Stomach (tissue), 9 donors: ENCODE measurements around the gene CCDC195. TPM values are rescaled to one million over a fixed set of nuclear protein-coding genes. Genes with fewer than 3 reads are reported as not detected.

Source experiments
- DNase-seq, 2 donors: peaks; one replicate each; pipeline versions ENCODE4 v3.0.0 to v3.0.0-alpha.2; 2013 to 2019
- H3K27ac ChIP-seq, 5 donors: fragments of 200-600 bp in 4 of 5; sonication (generic) in 4 of 5; one replicate each; pipeline ENCODE4 v1.5.1; 2013 to 2019; ENCODE audit warnings: mild to moderate bottlenecking in 1 of 5, moderate library complexity in 1 of 5
- H3K27me3 ChIP-seq, 3 donors: fragments of 200-600 bp; sonication (generic); one replicate each; pipeline ENCODE4 v1.5.1; 2017 to 2019; ENCODE audit warnings: mixed run types in 1 of 3
- H3K36me3 ChIP-seq, 4 donors: fragments of 200-600 bp; sonication (generic); 1 replicate in 3 of 4; 2 replicates in 1 of 4; pipeline ENCODE4 v1.5.1; 2016 to 2019
- H3K4me1 ChIP-seq, 4 donors: fragments of 200-600 bp; sonication (generic); one replicate each; pipeline ENCODE4 v1.5.1; 2016 to 2019
- H3K4me3 ChIP-seq, 4 donors: fragments of 200-600 bp; sonication (generic) in 3 of 4; one replicate each; pipeline ENCODE4 v1.5.1; 2016 to 2019; ENCODE audit warnings: mild to moderate bottlenecking in 1 of 4
- H3K9me3 ChIP-seq, 4 donors: fragments of 200-600 bp; sonication (generic); one replicate each; pipeline ENCODE4 v1.5.1; 2016 to 2019
- CTCF ChIP-seq, 7 experiments: fragments of 450-650 bp in 4 of 7; fragments of 200-600 bp in 3 of 7; sonication (generic) in 3 of 7; IDR thresholded peaks; one replicate each; pipeline ENCODE4 v1.5.1; 2016 to 2019; ENCODE audit warnings: antibody characterized with exemption in 7 of 7, control low read depth in 2 of 7, mild to moderate bottlenecking in 1 of 7
- EP300 ChIP-seq: sonication (generic); formaldehyde crosslinking; IDR thresholded peaks from one replicate; pipeline ENCODE4 v1.6.1; 2017; ENCODE audit warnings: antibody characterized with exemption
- POLR2A ChIP-seq, 4 donors: fragments of 450-650 bp; IDR thresholded peaks; one replicate each; pipeline ENCODE4 v1.6.1; 2016; ENCODE audit warnings: antibody characterized with exemption in 4 of 4, control low read depth in 2 of 4, mild to moderate bottlenecking in 1 of 4, moderate library complexity in 1 of 4
- POLR2AphosphoS5 ChIP-seq, 3 donors: sonication (generic); formaldehyde crosslinking; IDR thresholded peaks; one replicate each; pipeline ENCODE4 v1.6.1; 2016; ENCODE audit warnings: antibody characterized with exemption in 3 of 3
- WGBS, 5 donors: extraction: QIAGEN DNeasy Blood & Tissue Kit in 3 of 5; methylation state at CpG; one replicate each; pipeline versions ENCODE4 v1.1.5 to v1.1.7; 2013 to 2018; 5-methylcytosine and 5-hydroxymethylcytosine counted together
- intact Hi-C: fragments of 100-400 bp; cut with DNase I; formaldehyde crosslinking; loops from one replicate; pipeline ENCODE4 v1.15.1; 2023; ENCODE audit warnings: low total_unique reads
- polyA plus RNA-seq, 3 donors: library from polyadenylated mRNA; stranded (reverse); fragments of 200-250 nt; gene quantifications; one replicate each; pipeline ENCODE4 v1.2.3, GENCODE V29; 2013
- total RNA-seq, 5 donors: library from RNA; depleted of rRNA; stranded (reverse); fragments of >200 nt; gene quantifications; one replicate each; pipeline versions ENCODE4 v1.1.0 to v1.2.3, GENCODE V29; 2014 to 2016
- donor health status: healthy with polysubstance abuse.
- donor health status: Bipolar disorder and iron deficiency.
- donor health status: healthy.

The CCDC195 gene
- total and polyA plus RNA-seq, 8 donors = not detected

- no peak overlapping the region for H3K27ac ChIP-seq
- H3K9me3 ChIP-seq = peaks cover 7 to 20% (median 13%) of the 10 kb centered on the region in 4 donors
- intact Hi-C loops = no loop called here
- no peaks in the 10 kb centered on the region for H3K4me1 ChIP-seq
- H3K36me3 ChIP-seq = no peaks in the 10 kb centered on the region
- DNase-seq = no peak
- no peak overlapping the region for H3K4me3 ChIP-seq
- 79 to 100% (median 94%) methylated on average over 1 of the region's 1 CpG for WGBS, 5 donors
- H3K27me3 ChIP-seq = no peaks in the 10 kb centered on the region
- TF ChIP-seq EP300 (no peak), POLR2AphosphoS5 (IDR thresholded peaks at IDR 0.05) (no peak), POLR2A (IDR thresholded peaks at IDR 0.05) (no peak), CTCF (IDR thresholded peaks at IDR 0.05) (no peak)
Measured at GRCh38 chr2:224736227-224736626, 20.1 kb upstream of the CCDC195 start.

- no peaks in the 10 kb centered on the region for H3K4me1 ChIP-seq
- H3K27ac ChIP-seq = no peak overlapping the region
- peaks cover 7 to 20% (median 13%) of the 10 kb centered on the region in 4 donors for H3K9me3 ChIP-seq
- DNase-seq = no peak
- WGBS, 5 donors = 56 to 80% (median 63%) methylated on average over 1 of the region's 1 CpG
- TF ChIP-seq POLR2AphosphoS5 (IDR thresholded peaks at IDR 0.05) (no peak), EP300 (no peak), POLR2A (IDR thresholded peaks at IDR 0.05) (no peak), CTCF (IDR thresholded peaks at IDR 0.05) (no peak)
- H3K4me3 ChIP-seq = no peak overlapping the region
- intact Hi-C loops = no loop called here
- H3K27me3 ChIP-seq = no peaks in the 10 kb centered on the region
- H3K36me3 ChIP-seq = no peaks in the 10 kb centered on the region
Measured at GRCh38 chr2:224734949-224735348, 18.8 kb upstream of the CCDC195 start.

DNA sequence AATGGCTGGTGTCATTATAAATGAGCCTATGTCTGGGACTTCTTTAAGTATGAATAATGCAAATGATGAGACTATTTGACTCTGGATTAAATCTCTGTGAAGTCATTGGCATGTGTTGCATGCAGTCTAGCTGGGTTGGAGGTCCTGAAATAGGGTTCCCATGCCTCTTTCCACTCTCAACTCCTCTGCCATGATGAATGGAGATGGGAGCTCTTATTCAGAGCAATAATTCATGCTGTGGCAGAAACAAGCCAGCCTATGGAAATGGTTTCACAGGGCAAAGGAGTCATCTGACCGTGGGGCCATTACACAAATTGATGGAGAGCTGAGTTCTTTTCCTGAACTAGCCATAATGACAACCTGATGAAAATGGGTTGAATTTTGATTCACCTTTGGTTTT lies 15.5 kb upstream of the CCDC195 start:
- TF ChIP-seq CTCF (IDR thresholded peaks at IDR 0.05) (no peak), EP300 (no peak), POLR2AphosphoS5 (IDR thresholded peaks at IDR 0.05) (no peak), POLR2A (IDR thresholded peaks at IDR 0.05) (no peak)
- Histone ChIP-seq H3K27ac (no peak overlapping the region), H3K27me3 (no peaks in the 10 kb centered on the region), H3K4me3 (no peak overlapping the region), H3K9me3 (peaks cover 4 to 27% (median 20%) of the 10 kb centered on the region in 4 donors), H3K36me3 (no peaks in the 10 kb centered on the region), H3K4me1 (no peaks in the 10 kb centered on the region)
- intact Hi-C loops = no loop called here
- no peak for DNase-seq
- 53 to 83% (median 65%) methylated on average over 1 of the region's 1 CpG for WGBS, 5 donors

GRCh38 chr2:224729435-224729834 lies 13.3 kb upstream of the CCDC195 start:
- WGBS, 5 donors = 62 to 83% (median 68%) methylated on average over 1 of the region's 1 CpG
- DNase-seq = no peak
- Histone ChIP-seq H3K27me3 (no peaks in the 10 kb centered on the region), H3K27ac (no peak overlapping the region), H3K36me3 (no peaks in the 10 kb centered on the region), H3K4me1 (no peaks in the 10 kb centered on the region), H3K4me3 (no peak overlapping the region), H3K9me3 (peaks cover 0 to 18% (median 12%) of the 10 kb centered on the region in 4 donors)
- intact Hi-C loops = no loop called here
- no peak for TF ChIP-seq POLR2A (IDR thresholded peaks at IDR 0.05)
- TF ChIP-seq CTCF (IDR thresholded peaks at IDR 0.05) = no peak
- no peak for TF ChIP-seq POLR2AphosphoS5 (IDR thresholded peaks at IDR 0.05)
- no peak for TF ChIP-seq EP300
